ENCODE measurements around the gene RNH1. TPM values are rescaled to one million over a fixed set of nuclear protein-coding genes. Genes with fewer than 3 reads are reported as not detected.

RNH1 gene
- total and polyA plus RNA-seq, 2 donors (not counting 1 experiment from before 2014, with no cell fraction given) = 102 to 561 TPM

DNA sequence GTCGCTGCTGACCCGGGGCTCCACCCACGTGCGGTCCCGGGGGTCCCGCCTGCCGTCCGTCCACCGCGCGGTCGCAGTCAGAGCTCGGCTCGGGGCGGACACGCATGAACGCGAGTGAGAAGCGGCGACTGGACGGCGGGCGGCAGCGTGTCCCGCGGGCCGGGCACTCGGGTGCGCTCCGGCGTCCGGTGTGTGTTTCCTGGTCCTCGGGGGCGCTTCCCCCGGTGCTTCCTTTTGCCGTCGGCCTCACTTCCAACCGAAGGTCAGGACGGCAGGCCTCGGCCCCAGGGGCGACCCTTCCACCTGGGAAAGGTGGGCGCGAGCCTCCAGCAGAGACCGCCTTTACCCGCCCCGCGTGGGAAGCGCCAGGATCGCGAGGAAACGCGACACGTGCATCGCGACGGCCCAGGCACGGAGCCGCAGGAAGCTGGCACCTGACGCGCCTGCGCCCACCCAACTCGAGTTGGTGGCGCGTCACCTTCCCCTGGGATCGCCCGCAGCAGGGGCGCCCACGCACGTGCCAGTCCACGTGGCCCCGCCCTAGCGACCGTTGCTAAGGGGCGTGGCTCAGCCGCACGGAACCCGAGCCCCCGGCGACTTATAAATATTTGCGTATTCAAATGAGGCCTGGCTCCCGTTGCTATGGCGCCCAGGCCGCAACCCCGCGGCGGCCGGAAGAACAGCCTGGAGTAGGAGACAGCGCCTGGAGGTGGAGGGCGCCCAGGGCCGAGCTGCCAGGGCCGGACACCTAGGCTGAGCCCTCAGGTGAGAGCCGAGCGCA is 30.0 kb upstream of the RNH1 start, which contains the start of gene LRRC56:
LRRC56 (plus strand) TSS at position 687 of the 781 bp plus-strand sequence. CDS start 3,158 bp downstream, outside the sequence.
- Histone ChIP-seq H3K9ac (ENCODE audit: insufficient read depth, low read length) (peak within 1 kb of the TSS; percentile 46), H3K79me2 (ENCODE audit: control insufficient read depth, insufficient read depth, low read length) (peaks cover 12% of the 10 kb centered on the region), H3K4me3 (replicated peaks in 1 of 4; ENCODE audit: control extremely low read depth in 1 of 4, insufficient read depth in 1 of 4, low read depth in 3 of 4, low read length in 4 of 4) (peak within 1 kb of the TSS; percentile 24 to 49 (median 38)), H3K27ac (ENCODE audit: insufficient read depth, low read length) (peak within 1 kb of the TSS; percentile 71), H3K9me3 (ENCODE audit: control insufficient read depth, insufficient read depth, low read depth, low read length) (no peaks in the 10 kb centered on the region), H3K36me3 (ENCODE audit: control insufficient read depth, insufficient read depth, low read length) (peaks cover 12% of the 10 kb centered on the region), H4K20me1 (ENCODE audit: control insufficient read depth, extremely low read depth, insufficient read depth, low read length) (no peaks in the 10 kb centered on the region), H3K4me2 (ENCODE audit: extremely low read depth, insufficient read depth, low read length) (peak within 1 kb of the TSS; percentile 81), H2AFZ (ENCODE audit: low read length) (peak within 1 kb of the TSS; percentile 26), H3K4me1 (ENCODE audit: control insufficient read depth, extremely low read depth, insufficient read depth, low read length) (no peaks in the 10 kb centered on the region), H3K27me3 (ENCODE audit: control insufficient read depth, insufficient read depth, low read length) (no peaks in the 10 kb centered on the region)
- peak; percentile 73 to 83 for DNase-seq (ENCODE audit: low read depth in 2 of 2)
- TF ChIP-seq EZH2 (IDR thresholded peaks at IDR 0.05; ENCODE audit: low read length, missing control alignments) (no peak), CTCF (conservative IDR thresholded peaks at IDR 0.05 in 1 of 2, IDR thresholded peaks at IDR 0.05 in 1 of 2; ENCODE audit: low read depth in 1 of 2, low read length in 2 of 2) (no peak)

DNA sequence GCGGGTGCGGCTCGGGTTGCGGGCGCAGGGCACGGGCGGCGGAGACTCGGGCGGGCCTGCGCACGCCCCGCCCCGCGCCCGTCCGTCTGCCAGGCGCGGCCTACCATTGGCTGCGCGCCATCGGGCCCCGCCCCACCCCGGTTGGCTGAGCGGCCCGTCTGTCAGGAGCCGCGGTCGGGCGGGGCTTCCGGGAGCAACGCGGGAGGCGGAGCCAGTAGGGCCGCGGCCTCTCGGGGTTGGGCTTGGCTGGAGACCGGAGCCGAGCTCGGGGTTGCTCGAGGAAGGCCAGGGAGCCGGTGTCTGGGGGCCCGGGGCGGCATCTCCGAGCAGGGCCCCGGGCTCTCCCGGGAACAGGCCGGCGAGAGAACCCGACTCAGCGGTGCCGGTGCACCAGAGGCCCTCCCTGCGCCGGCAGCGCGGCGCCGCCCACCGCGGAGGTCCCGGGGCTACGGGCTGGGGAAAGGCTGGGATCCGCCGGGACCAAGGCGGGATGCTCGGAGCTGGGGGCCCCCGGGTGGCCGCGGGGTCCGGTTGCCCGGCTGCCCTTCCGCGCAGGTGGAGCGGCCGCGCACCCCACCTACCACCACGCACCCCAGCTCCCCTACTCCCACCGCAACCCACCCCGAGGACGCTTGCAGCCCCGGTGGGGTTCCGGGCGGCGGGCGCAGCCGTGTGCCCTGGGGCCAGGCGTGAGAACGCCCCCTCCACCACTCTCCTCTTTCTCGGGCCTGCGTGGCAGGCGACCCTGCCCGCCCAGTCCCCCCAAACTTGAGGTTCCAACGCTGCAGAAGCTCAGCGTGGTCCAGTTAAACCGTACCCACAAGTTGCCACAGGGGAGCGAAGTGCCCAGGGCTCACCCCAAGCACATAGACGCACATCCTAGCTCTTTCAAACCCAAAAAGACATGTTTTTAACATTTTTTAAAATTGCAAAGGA is 28.7 kb upstream of the RNH1 start, which contains the start of gene HRAS:
HRAS (minus strand) TSS at position 58 of the 936 bp plus-strand sequence.
- Histone ChIP-seq H4K20me1 (ENCODE audit: control insufficient read depth, extremely low read depth, insufficient read depth, low read length) (no peaks in the 10 kb centered on the region), H3K4me2 (ENCODE audit: extremely low read depth, insufficient read depth, low read length) (peak within 1 kb of the TSS; percentile 94), H3K79me2 (ENCODE audit: control insufficient read depth, insufficient read depth, low read length) (peaks cover 12% of the 10 kb centered on the region), H3K27ac (ENCODE audit: insufficient read depth, low read length) (peak within 1 kb of the TSS; percentile 61), H2AFZ (ENCODE audit: low read length) (no peak within 1 kb of the TSS), H3K27me3 (ENCODE audit: control insufficient read depth, insufficient read depth, low read length) (no peaks in the 10 kb centered on the region), H3K4me3 (replicated peaks in 1 of 4; ENCODE audit: control extremely low read depth in 1 of 4, insufficient read depth in 1 of 4, low read depth in 3 of 4, low read length in 4 of 4) (peak within 1 kb of the TSS; percentile 63 to 89 (median 82)), H3K9ac (ENCODE audit: insufficient read depth, low read length) (peak within 1 kb of the TSS; percentile 84), H3K4me1 (ENCODE audit: control insufficient read depth, extremely low read depth, insufficient read depth, low read length) (no peaks in the 10 kb centered on the region), H3K9me3 (ENCODE audit: control insufficient read depth, insufficient read depth, low read depth, low read length) (no peaks in the 10 kb centered on the region), H3K36me3 (ENCODE audit: control insufficient read depth, insufficient read depth, low read length) (peaks cover 13% of the 10 kb centered on the region)
- TF ChIP-seq EZH2 (IDR thresholded peaks at IDR 0.05; ENCODE audit: low read length, missing control alignments) (no peak), CTCF (conservative IDR thresholded peaks at IDR 0.05 in 1 of 2, IDR thresholded peaks at IDR 0.05 in 1 of 2; ENCODE audit: low read depth in 1 of 2, low read length in 2 of 2) (no peak)
- peak; percentile 91 to 94 for DNase-seq (ENCODE audit: low read depth in 2 of 2)

DNA sequence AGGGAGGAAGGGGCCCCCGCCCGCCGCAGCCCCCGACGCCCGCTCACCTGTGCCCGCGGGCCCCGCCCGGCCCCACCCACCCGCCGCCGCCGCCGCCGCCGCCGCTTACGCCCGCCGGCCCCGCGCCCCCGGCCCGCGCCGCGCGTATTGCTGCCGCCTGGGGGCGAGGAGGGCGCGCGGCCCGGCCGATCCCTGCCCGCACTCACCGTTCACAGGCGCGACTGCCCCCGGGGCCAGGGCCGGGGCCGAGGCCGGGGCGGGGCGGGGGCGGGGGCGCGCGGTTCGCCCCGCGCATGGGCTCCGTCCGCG is 28.1 kb upstream of the RNH1 start:
- peak overlapping the region; percentile 69 for H3K9ac ChIP-seq (ENCODE audit: insufficient read depth, low read length)
- no peak overlapping the region for H3K4me2 ChIP-seq (ENCODE audit: extremely low read depth, insufficient read depth, low read length)
- no peak overlapping the region for H2AFZ ChIP-seq (ENCODE audit: low read length)

More for the DNA sequence above, 28.1 kb upstream of the RNH1 start:
- no peak for DNase-seq (ENCODE audit: low read depth in 2 of 2)
- H3K4me3 ChIP-seq (replicated peaks in 1 of 4; ENCODE audit: control extremely low read depth in 1 of 4, insufficient read depth in 1 of 4, low read depth in 3 of 4, low read length in 4 of 4) = peak overlapping the region in 2 of 4 experiments; percentile 78 to 85
- peaks cover 12% of the 10 kb centered on the region for H3K79me2 ChIP-seq (ENCODE audit: control insufficient read depth, insufficient read depth, low read length)
- H4K20me1 ChIP-seq (ENCODE audit: control insufficient read depth, extremely low read depth, insufficient read depth, low read length) = no peaks in the 10 kb centered on the region
- no peak for TF ChIP-seq EZH2 (IDR thresholded peaks at IDR 0.05; ENCODE audit: low read length, missing control alignments)
- TF ChIP-seq CTCF (conservative IDR thresholded peaks at IDR 0.05 in 1 of 2, IDR thresholded peaks at IDR 0.05 in 1 of 2; ENCODE audit: low read depth in 1 of 2, low read length in 2 of 2) = no peak
- no peaks in the 10 kb centered on the region for H3K4me1 ChIP-seq (ENCODE audit: control insufficient read depth, extremely low read depth, insufficient read depth, low read length)
- H3K9me3 ChIP-seq (ENCODE audit: control insufficient read depth, insufficient read depth, low read depth, low read length) = no peaks in the 10 kb centered on the region
- no peak overlapping the region for H3K27ac ChIP-seq (ENCODE audit: insufficient read depth, low read length)
- no peaks in the 10 kb centered on the region for H3K27me3 ChIP-seq (ENCODE audit: control insufficient read depth, insufficient read depth, low read length)
- H3K36me3 ChIP-seq (ENCODE audit: control insufficient read depth, insufficient read depth, low read length) = peaks cover 14% of the 10 kb centered on the region
